H9 (cell line): ENCODE measurements around the gene TLR8. TPM values are rescaled to one million over a fixed set of nuclear protein-coding genes. Genes with fewer than 3 reads are reported as not detected.
A peak's percentile ranks its signal among the peaks of the same experiment; 100 is the strongest.

Experiments
- DNase-seq: peaks from one replicate; pipeline ENCODE4 v3.0.0-alpha.2; 2017
- H2AFZ ChIP-seq: one replicate; pipeline ENCODE4 v1.6.1; 2013; ENCODE audit warnings: mild to moderate bottlenecking, low read length, control low read depth, moderate library complexity
- H2AK5ac ChIP-seq: 2 replicates; pipeline ENCODE4 v1.6.1; 2013; ENCODE audit warnings: low read length, control low read depth, mixed read lengths; ENCODE audit not compliant: insufficient read length
- H2BK120ac ChIP-seq: one replicate; pipeline ENCODE4 v1.6.1; 2013; ENCODE audit warnings: low read depth, mild to moderate bottlenecking, low read length, control low read depth, inconsistent platforms; ENCODE audit not compliant: poor library complexity, severe bottlenecking
- H2BK12ac ChIP-seq: 2 replicates; pipeline ENCODE4 v1.6.1; 2013; ENCODE audit warnings: low read length, control low read depth, mixed read lengths, low read depth; ENCODE audit not compliant: insufficient read length
- H2BK15ac ChIP-seq: 2 replicates; pipeline ENCODE4 v1.6.1; 2013; ENCODE audit warnings: low read depth, low read length, control low read depth
- H2BK20ac ChIP-seq: one replicate; pipeline ENCODE4 v1.6.1; 2013; ENCODE audit warnings: low read depth, mild to moderate bottlenecking, low read length, control low read depth, inconsistent platforms; ENCODE audit not compliant: poor library complexity, severe bottlenecking
- H2BK5ac ChIP-seq: 2 replicates; pipeline ENCODE4 v1.6.1; 2013; ENCODE audit warnings: low read length, control low read depth, mixed read lengths; ENCODE audit not compliant: insufficient read length
- H3K14ac ChIP-seq: 2 replicates; pipeline ENCODE4 v1.6.1; 2013; ENCODE audit warnings: low read length, control low read depth; ENCODE audit not compliant: insufficient read depth
- H3K18ac ChIP-seq: 2 replicates; pipeline ENCODE4 v1.6.1; 2013; ENCODE audit warnings: low read depth, mild to moderate bottlenecking, mixed read lengths, low read length, control low read depth; ENCODE audit not compliant: insufficient read length
- H3K23ac ChIP-seq: 2 replicates; pipeline ENCODE4 v1.6.1; 2013; ENCODE audit warnings: low read length, control low read depth, mixed read lengths, low read depth; ENCODE audit not compliant: insufficient read length
- H3K23me2 ChIP-seq: 2 replicates; pipeline ENCODE4 v1.6.1; 2013; ENCODE audit warnings: low read depth, mild to moderate bottlenecking, mixed read lengths, low read length, control low read depth; ENCODE audit not compliant: insufficient read length, poor library complexity, severe bottlenecking
- H3K27ac ChIP-seq: 2 replicates; pipeline ENCODE4 v1.5.1; 2013; ENCODE audit warnings: low read length, control low read depth, mixed read lengths, low read depth; ENCODE audit not compliant: insufficient read length
- H3K27me3 ChIP-seq: 2 replicates; pipeline ENCODE4 v1.6.1; 2013; ENCODE audit warnings: low read length, control low read depth, inconsistent platforms; ENCODE audit not compliant: insufficient read depth
- H3K4ac ChIP-seq: 2 replicates; pipeline ENCODE4 v1.6.1; 2013; ENCODE audit warnings: low read depth, mild to moderate bottlenecking, control low read depth, inconsistent platforms, low read length, moderate library complexity
- H3K4me1 ChIP-seq: 2 replicates; pipeline ENCODE4 v1.6.1; 2013; ENCODE audit warnings: low read length, control low read depth, inconsistent platforms; ENCODE audit not compliant: insufficient read depth
- H3K4me2 ChIP-seq: 2 replicates; pipeline ENCODE4 v1.6.1; 2013; ENCODE audit warnings: low read length, control low read depth, mixed read lengths; ENCODE audit not compliant: insufficient read length, insufficient read depth
- H3K56ac ChIP-seq: 2 replicates; pipeline ENCODE4 v1.6.1; 2013; ENCODE audit warnings: low read depth, mild to moderate bottlenecking, mixed read lengths, low read length, control low read depth; ENCODE audit not compliant: insufficient read length
- H3K79me1 ChIP-seq: 2 replicates; pipeline ENCODE4 v1.6.1; 2013; ENCODE audit warnings: low read depth, mild to moderate bottlenecking, moderate library complexity, low read length, control low read depth, inconsistent platforms; ENCODE audit not compliant: insufficient read depth, poor library complexity, severe bottlenecking
- H3K79me2 ChIP-seq: 2 replicates; pipeline ENCODE4 v1.6.1; 2013; ENCODE audit warnings: low read length, control low read depth, inconsistent platforms; ENCODE audit not compliant: insufficient read depth
- H3K9ac ChIP-seq: 2 replicates; pipeline ENCODE4 v1.6.1; 2013; ENCODE audit warnings: low read length, control low read depth, mixed read lengths; ENCODE audit not compliant: insufficient read length; ENCODE audit errors: extremely low read depth
- H3K9me3 ChIP-seq: one replicate; pipeline ENCODE4 v1.6.1; 2013; ENCODE audit warnings: low read depth, low read length, inconsistent platforms; ENCODE audit not compliant: control insufficient read depth
- H3T11ph ChIP-seq: one replicate; pipeline ENCODE4 v1.6.1; 2013; ENCODE audit warnings: mild to moderate bottlenecking, low read length, control low read depth, inconsistent platforms
- H4K20me1 ChIP-seq: one replicate; pipeline ENCODE4 v1.6.1; 2013; ENCODE audit not compliant: control insufficient read depth, insufficient read length, insufficient read depth
- H4K5ac ChIP-seq: 2 replicates; pipeline ENCODE4 v1.6.1; 2013; ENCODE audit warnings: low read depth, mild to moderate bottlenecking, mixed read lengths, low read length, control low read depth; ENCODE audit not compliant: insufficient read length
- H4K8ac ChIP-seq: replicated peaks from 2 replicates; pipeline ENCODE4 v1.6.1; 2013; ENCODE audit warnings: low read length, control low read depth, mixed read lengths, low read depth; ENCODE audit not compliant: insufficient read length
- H4K91ac ChIP-seq: 2 replicates; pipeline ENCODE4 v1.6.1; 2013; ENCODE audit warnings: low read depth, mild to moderate bottlenecking, moderate library complexity, mixed read lengths, low read length, control low read depth; ENCODE audit not compliant: insufficient read length
- H3K27ac Mint-ChIP-seq, 3 experiments: 2 replicates in 2 of 3; 3 replicates in 1 of 3; pipeline ENCODE4 v1.8.0; 2020 to 2021; ENCODE audit warnings: mixed read lengths in 3 of 3, mild to moderate bottlenecking in 1 of 3, moderate library complexity in 1 of 3
- H3K27me3 Mint-ChIP-seq: 2 replicates; pipeline ENCODE4 v1.8.0; 2021; ENCODE audit warnings: low read depth, mild to moderate bottlenecking, moderate library complexity, mixed read lengths
- H3K36me3 Mint-ChIP-seq, 3 experiments: 2 replicates in 2 of 3; 3 replicates in 1 of 3; pipeline ENCODE4 v1.8.0; 2020 to 2021; ENCODE audit warnings: low read depth in 3 of 3, mixed read lengths in 3 of 3; ENCODE audit not compliant: insufficient read depth in 1 of 3
- H3K4me1 Mint-ChIP-seq, 2 experiments: 2 replicates each; pipeline ENCODE4 v1.8.0; 2020; ENCODE audit warnings: mixed read lengths in 2 of 2
- H3K4me3 Mint-ChIP-seq, 2 experiments: 2 replicates in 1 of 2; 3 replicates in 1 of 2; pipeline ENCODE4 v1.8.0; 2020 to 2021; ENCODE audit warnings: mild to moderate bottlenecking in 2 of 2, mixed read lengths in 2 of 2, moderate library complexity in 1 of 2
- H3K9me3 Mint-ChIP-seq, 2 experiments: 2 replicates in 1 of 2; 3 replicates in 1 of 2; pipeline ENCODE4 v1.8.0; 2020; ENCODE audit warnings: mild to moderate bottlenecking in 2 of 2, mixed read lengths in 2 of 2, moderate library complexity in 1 of 2
- CTCF ChIP-seq: fragments of 200-600 bp; sonication (generic); conservative IDR thresholded peaks from 3 replicates; pipeline ENCODE4 v1.8.0; 2021; ENCODE audit warnings: antibody characterized with exemption, mild to moderate bottlenecking
- WGBS: extraction: QIAGEN DNeasy Blood & Tissue Kit; methylation state at CpG from one replicate; pipeline ENCODE4 v1.1.7; 2013; ENCODE audit warnings: missing lambda C conversion rate, low lambda C conversion rate, mixed read lengths; ENCODE audit not compliant: insufficient read length; ENCODE audit errors: extremely low coverage; 5-methylcytosine and 5-hydroxymethylcytosine counted together
- total RNA-seq: library from RNA; stranded (reverse); gene quantifications from 2 replicates; pipeline ENCODE4 v1.2.1, GENCODE V29; 2021

TLR8 gene
- total RNA-seq, 1 experiment from 2014 or later, result not detected

- Histone ChIP-seq H3K9ac (no peak overlapping the region), H3K27ac (no peak overlapping the region), H3K14ac (no peak overlapping the region), H2BK5ac (no peak overlapping the region), H2BK120ac (no peak overlapping the region), H4K91ac (no peak overlapping the region), H2BK20ac (no peak overlapping the region), H3K4ac (no peak overlapping the region), H3K18ac (no peak overlapping the region), H2AFZ (no peak overlapping the region), H3K9me3 (no peaks in the 10 kb centered on the region), H2AK5ac (no peak overlapping the region), H3K56ac (no peak overlapping the region), H4K20me1 (no peaks in the 10 kb centered on the region), H3K27me3 (no peaks in the 10 kb centered on the region), H3K79me2 (no peaks in the 10 kb centered on the region), H3T11ph (no peak overlapping the region), H3K79me1 (no peaks in the 10 kb centered on the region), H4K8ac (no peak overlapping the region), H2BK15ac (no peak overlapping the region), H4K5ac (no peak overlapping the region), H3K4me2 (no peak overlapping the region), H2BK12ac (no peak overlapping the region), H3K23me2 (no peaks in the 10 kb centered on the region), H3K4me1 (peaks cover 4% of the 10 kb centered on the region; the same call in 1 of the 2 replicates), H3K23ac (no peak overlapping the region)
- no peak for DNase-seq
- Mint-ChIP-seq H3K27me3 (peaks cover 1% of the 10 kb centered on the region), H3K4me3 (no peak overlapping the region), H3K36me3 (peaks cover 12 to 20% (median 15%) of the 10 kb centered on the region in 3 experiments), H3K27ac (peak overlapping the region; percentile 49 to 91 (median 65); a peak in 5 of 7 replicates), H3K4me1 (peaks cover 27 to 36% of the 10 kb centered on the region in 2 experiments), H3K9me3 (peaks cover 62 to 75% of the 10 kb centered on the region in 2 experiments)
- TF ChIP-seq CTCF, result no peak
- WGBS, result no CpG with 5 or more reads among the region's 4 CpGs
Observed at GRCh38 chrX:12946406-12946805, 40.0 kb downstream of the TLR8 start.
